Neural crest cell (in vitro differentiated cells): Measurements from ENCODE around the gene SNAPC2. TPM values are rescaled to one million over a fixed set of nuclear protein-coding genes. Genes with fewer than 3 reads are reported as not detected.

Source experiments
- DNase-seq: peaks from one replicate; pipeline ENCODE4 v3.0.0; 2021; ENCODE audit warnings: low read depth, mixed read lengths, low spot score
- H3K27ac Mint-ChIP-seq: one replicate; pipeline ENCODE4 v1.8.0; 2021; ENCODE audit warnings: mild to moderate bottlenecking, mixed read lengths; ENCODE audit not compliant: unreplicated experiment
- H3K27me3 Mint-ChIP-seq: 2 replicates; pipeline ENCODE4 v1.8.0; 2021; ENCODE audit warnings: low read depth, mild to moderate bottlenecking, mixed read lengths
- H3K36me3 Mint-ChIP-seq: 2 replicates; pipeline ENCODE4 v1.8.0; 2021; ENCODE audit warnings: low read depth, mild to moderate bottlenecking, mixed read lengths
- H3K4me1 Mint-ChIP-seq: 2 replicates; pipeline ENCODE4 v1.8.0; 2021; ENCODE audit warnings: mixed read lengths
- H3K4me3 Mint-ChIP-seq: one replicate; pipeline ENCODE4 v1.8.0; 2021; ENCODE audit warnings: mild to moderate bottlenecking, mixed read lengths
- H3K9me3 Mint-ChIP-seq: 2 replicates; pipeline ENCODE4 v1.8.0; 2021; ENCODE audit warnings: mixed read lengths
- CTCF ChIP-seq: fragments of 200-600 bp; sonication (generic); conservative IDR thresholded peaks from 2 replicates; pipeline ENCODE4 v1.5.0; 2021; ENCODE audit warnings: antibody characterized with exemption, mild to moderate bottlenecking
- total RNA-seq: library from RNA; stranded (reverse); gene quantifications from 2 replicates; pipeline ENCODE4 v1.2.1, GENCODE V29; 2021

The SNAPC2 gene
- total RNA-seq, 1 donor from 2014 or later, result 19.1 TPM

- no peak for TF ChIP-seq CTCF
- H3K4me1 Mint-ChIP-seq, result peaks cover 23% of the 10 kb centered on the region
- H3K27me3 Mint-ChIP-seq, result peaks cover 41% of the 10 kb centered on the region
- H3K36me3 Mint-ChIP-seq, result no peaks in the 10 kb centered on the region
- H3K27ac Mint-ChIP-seq, result peak overlapping the region; percentile 7
- peak overlapping the region; percentile 89 for H3K4me3 Mint-ChIP-seq
- peak; percentile 98 for DNase-seq
- H3K9me3 Mint-ChIP-seq, result no peaks in the 10 kb centered on the region
These were observed 572 bp downstream of the SNAPC2 start for GRCh38 chr19:7920519-7921301.

- no peak for DNase-seq
- H3K27me3 Mint-ChIP-seq, result peaks cover 38% of the 10 kb centered on the region
- no peak overlapping the region for H3K27ac Mint-ChIP-seq
- H3K4me3 Mint-ChIP-seq, result peak overlapping the region; percentile 89
- no peaks in the 10 kb centered on the region for H3K9me3 Mint-ChIP-seq
- H3K36me3 Mint-ChIP-seq, result no peaks in the 10 kb centered on the region
- peaks cover 23% of the 10 kb centered on the region for H3K4me1 Mint-ChIP-seq
- TF ChIP-seq CTCF, result no peak
These were observed 1.3 kb downstream of the SNAPC2 start for GRCh38 chr19:7921302-7921966.

GRCh38 chr19:7921967-7922835 lies 2.1 kb downstream of the SNAPC2 start:
- no peaks in the 10 kb centered on the region for H3K36me3 Mint-ChIP-seq
- no peak overlapping the region for H3K27ac Mint-ChIP-seq
- H3K9me3 Mint-ChIP-seq, result no peaks in the 10 kb centered on the region
- H3K27me3 Mint-ChIP-seq, result peaks cover 33% of the 10 kb centered on the region
- H3K4me3 Mint-ChIP-seq, result peak overlapping the region; percentile 89
- DNase-seq, result no peak
- H3K4me1 Mint-ChIP-seq, result peaks cover 22% of the 10 kb centered on the region
- TF ChIP-seq CTCF, result no peak

GRCh38 chr19:7922836-7923195 lies 2.7 kb downstream of the SNAPC2 start:
- Mint-ChIP-seq H3K9me3 (no peaks in the 10 kb centered on the region), H3K27ac (no peak overlapping the region), H3K4me1 (peaks cover 22% of the 10 kb centered on the region), H3K36me3 (no peaks in the 10 kb centered on the region), H3K27me3 (peaks cover 29% of the 10 kb centered on the region), H3K4me3 (peak overlapping the region; percentile 70)
- TF ChIP-seq CTCF, result no peak
- no peak for DNase-seq
